A204.1 (cell line): Measurements from ENCODE around the gene WDR62.
"Not testable (repeated sequence)": the region's sequence is repeated elsewhere in the genome, so short reads cannot be mapped to it uniquely, and the experiment has no call there.

Experiments
- FAIRE-seq: peaks from 2 replicates; lab custom pipeline; 2012; peaks lifted over from hg19 to GRCh38; lab: Jason Lieb, UNC

Gene WDR62

DNA sequence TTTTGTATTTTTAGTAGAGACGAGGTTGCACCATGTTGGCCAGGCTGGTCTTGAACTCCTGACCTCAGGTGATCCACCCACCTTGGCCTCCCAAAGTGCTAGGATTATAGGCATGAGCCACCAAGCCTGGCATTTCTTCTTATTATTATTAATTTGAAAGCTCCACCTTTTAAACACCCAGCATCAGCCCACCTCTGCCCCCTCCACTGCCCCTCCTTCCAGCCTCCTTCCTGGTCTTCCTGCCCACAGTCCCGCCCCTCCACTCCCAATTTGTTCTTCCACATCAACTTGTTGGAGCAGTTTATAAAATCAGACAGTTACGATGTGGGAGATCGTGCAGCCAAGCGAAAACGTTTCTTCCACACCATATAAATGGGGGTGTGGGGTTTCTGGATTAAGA lies 14.2 kb upstream of the WDR62 start:
- FAIRE-seq: no peak

DNA sequence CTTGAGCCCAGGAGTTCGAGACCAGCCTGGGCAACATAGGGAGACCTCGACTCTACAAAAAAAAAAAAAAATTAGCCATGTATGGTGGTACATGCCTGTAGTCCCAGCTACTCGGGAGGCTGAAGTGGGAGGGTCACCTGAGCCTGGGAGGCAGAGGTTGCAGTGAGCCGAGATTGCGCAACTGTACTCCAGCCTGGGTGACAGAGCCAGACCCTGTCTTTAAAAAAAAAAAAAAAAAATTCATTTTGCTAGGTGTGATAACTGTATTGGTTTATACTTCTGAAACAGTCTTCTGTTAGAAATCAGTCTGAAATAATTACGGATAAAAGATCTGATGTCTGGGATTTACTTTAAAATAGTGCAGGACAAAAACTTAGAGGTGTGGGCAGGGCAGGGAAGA lies 13.6 kb upstream of the WDR62 start:
- not testable (repeated sequence) for FAIRE-seq

DNA sequence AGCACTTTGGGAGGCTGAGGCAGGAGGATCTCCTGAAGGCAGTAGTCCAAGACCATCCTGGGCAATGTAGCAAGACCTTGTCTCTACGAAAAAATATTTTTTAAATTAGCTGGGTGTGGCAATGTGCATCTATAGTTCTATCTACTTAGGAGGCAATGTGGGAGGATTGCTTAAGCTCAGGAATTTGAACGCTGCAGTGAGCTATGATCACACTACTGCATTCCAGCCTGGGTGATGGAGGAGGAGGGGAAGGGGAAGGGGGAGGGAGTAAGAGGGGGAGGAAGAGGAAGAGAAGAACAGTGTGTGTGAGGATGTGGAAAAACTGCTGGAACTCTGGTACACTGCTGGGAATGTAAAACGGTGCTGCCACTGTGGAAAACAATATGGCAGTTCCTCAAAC lies 12.9 kb upstream of the WDR62 start:
- no peak for FAIRE-seq

DNA sequence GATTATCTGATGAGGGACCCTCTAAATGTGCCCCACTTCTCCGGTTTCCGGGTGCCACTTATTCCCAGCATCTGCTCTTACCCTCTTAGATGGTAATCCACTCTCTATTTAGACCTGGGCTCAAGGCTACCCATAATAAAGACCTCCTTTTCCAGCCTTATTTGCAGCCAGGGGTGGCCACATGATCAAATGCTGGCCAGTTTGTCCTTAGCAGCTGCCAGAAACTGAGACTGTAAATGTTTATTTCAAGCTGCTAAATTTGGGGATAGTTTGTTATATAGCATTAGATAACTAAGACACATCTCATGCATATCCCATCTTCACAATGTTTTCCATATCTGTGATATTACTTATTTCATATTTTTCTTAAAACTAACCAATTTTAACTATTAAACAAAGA lies 10.7 kb upstream of the WDR62 start:
- FAIRE-seq: no peak

DNA sequence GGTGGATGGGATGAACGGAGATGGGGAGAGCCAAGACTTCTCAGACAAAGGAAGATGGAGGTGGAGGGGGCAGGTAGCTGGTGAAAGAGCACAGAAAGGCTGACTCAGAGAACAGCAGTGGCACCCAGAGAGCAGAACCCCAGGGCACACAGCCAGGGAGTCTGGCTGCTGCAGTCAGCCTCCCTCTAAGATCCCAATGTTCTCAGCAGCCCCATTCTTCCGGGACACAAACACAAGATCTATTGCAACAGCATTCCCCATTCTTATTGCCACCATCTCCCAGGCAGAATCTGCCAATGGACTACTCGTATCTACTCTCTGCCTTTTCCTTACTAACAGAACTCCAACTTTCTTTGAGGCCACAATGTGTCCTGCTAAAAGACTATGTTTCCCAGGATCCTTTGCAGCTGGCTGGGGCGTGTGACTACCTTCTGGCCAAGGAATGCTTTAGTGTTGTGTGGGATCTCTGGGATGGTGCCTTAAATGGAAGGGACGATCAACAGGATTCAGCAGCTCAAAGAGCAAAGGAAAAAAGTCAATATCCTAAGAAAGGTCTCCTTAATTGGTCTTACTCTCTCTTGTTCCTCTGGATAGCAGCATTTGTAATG lies 8.2 kb upstream of the WDR62 start:
- no peak for FAIRE-seq

DNA sequence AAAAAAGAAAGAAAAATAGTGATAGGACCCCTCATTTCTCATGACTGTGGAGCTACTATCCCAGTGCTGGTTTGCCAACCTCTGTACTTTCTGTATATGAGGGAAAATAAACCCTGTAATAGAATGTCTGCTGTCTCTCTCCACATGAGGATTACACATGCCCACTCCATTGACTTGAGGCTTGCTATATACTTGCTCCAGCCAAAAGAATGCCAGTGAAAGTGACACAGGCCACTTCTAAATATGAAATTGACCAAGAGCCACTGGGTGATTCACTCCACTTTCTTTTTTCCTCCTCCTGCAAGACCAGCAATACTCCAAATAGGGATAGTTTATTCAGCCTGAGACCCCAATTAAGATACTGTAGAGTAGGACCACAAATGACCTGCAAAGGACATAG lies 6.9 kb upstream of the WDR62 start:
- FAIRE-seq: no peak

DNA sequence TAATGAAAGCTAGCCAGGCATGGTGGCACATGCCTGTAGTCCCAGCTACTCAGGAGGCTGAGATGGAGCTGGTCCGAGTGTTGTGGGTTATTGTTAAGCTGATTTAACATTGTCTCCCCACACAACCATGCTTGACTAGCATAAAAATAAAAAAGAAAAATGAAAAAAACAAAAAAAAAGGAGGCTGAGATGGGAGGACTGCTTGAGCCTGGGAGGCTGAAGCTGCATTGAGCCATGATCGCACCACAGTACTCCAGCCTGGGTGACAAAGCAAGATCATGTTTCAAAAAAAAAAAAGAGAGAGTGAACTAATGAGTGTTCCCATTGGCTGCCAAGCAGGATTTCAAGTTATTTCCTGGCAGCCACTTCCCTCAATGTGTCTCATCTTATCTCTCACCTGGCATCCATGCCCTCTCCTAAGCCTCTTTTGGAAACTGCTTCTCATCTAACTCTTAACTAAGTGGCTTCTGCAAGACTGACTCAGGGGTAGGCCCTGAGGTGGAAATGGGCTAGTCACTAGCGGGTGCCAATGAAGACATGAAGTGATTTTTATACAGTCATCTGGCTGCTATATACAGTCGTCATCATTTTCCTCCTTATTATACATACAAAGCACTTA lies 5.5 kb upstream of the WDR62 start:
- FAIRE-seq: no peak

DNA sequence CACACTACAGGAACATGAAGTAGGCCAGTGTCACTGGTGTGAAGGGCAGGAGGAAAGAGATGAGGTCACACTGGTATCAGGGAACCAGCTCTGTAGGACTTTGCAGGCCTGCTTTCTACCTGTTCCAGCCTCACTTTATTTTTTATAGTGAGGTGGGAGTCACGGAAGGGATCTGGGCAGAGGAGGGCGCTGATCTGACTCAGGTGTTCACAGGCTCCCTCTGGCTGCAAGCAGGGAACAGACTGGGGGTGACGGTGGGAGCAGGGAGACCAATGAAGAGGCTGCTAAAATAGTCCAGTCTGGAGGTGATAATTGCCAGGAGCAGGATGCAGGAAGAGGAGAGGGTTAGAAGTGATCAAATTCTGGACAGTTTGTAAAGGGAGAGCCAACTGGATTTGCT lies 3.5 kb upstream of the WDR62 start:
- no peak for FAIRE-seq

DNA sequence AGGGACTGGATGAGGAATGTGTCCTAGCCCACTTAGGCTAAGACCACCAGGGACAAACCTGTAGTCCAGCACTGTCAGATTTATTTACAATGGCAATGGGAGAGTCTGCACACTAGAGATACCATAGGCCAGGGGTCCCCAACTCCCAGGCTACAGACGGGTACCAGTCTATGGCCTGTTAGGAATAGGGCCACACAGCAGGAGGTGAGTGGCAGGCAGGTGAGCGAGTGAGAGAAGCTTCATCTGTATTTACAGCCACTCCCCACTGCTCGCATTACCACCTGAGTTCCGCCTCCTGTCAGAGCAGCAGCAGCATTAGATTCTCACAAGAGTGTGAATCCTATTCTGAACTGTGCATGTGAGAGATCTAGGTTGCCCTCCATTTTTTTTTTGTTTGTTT lies 3.1 kb upstream of the WDR62 start:
- FAIRE-seq: no peak

DNA sequence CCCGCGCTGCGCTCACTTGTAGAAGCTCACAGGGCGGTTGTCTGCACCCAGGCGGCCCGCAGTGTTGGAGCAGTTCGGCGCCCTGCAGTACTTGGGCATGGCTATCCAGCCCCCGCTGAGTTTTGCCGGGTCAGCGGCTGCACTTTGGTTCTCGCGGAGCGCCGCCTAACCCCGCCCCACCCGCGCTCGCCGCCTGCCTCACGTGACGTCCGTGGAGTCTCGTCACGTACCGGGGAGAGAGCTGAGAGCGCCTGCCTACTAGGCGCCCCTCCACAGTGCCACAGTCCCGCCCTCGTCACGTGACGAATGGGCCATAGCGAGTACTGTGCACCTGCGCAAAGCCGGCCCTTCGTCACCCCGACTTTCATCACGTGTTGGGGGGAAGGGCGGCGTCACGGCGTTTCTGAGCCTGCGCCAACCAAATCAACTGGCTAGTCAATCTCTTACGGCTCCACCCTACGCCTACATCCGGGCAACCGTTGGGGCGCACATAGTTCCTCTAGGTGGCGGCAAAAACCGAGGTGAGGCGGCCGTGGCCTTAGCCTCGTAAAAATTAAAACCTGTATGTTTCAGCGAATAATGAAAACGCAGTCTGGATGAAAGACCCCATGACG lies 471 bp upstream of the WDR62 start, which contains the start of gene THAP8:
THAP8 (minus strand) TSS at position 167 of the 614 bp plus-strand sequence; CDS start at position 99, 68 bp downstream.
- FAIRE-seq: peak; percentile 90

DNA sequence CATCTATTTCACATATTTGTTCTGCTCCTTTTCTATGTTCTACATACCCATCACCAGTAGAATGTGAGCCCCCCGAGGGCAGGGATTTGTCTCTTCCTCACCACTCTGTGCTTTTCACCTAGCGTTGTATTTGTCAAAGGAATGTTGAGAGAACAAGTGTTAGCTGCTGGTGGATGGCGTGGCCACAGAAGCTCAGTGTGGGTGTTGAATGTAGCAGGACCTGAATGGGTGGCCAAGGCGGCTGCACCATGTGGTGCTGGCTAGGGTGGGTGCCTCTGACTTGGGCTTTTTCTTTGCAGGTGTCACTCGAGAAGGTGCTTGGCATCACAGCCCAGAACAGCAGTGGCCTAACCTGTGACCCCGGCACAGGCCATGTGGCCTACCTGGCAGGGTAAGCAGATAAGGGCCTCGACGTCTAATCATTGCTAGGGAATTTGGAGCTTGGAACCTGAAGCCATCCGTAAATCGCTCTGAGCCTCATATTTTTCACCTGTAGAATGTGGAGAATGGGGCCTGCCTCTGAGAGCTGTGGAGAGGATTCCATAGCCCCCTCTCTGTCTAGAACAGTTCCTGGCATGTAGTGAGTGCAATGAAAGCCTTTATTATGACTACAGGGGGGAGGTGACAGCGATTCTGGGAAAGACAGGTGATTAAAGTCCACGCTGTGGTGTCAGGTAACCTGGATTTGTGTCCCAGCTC lies 3.9 kb downstream of the WDR62 start:
- FAIRE-seq: no peak

DNA sequence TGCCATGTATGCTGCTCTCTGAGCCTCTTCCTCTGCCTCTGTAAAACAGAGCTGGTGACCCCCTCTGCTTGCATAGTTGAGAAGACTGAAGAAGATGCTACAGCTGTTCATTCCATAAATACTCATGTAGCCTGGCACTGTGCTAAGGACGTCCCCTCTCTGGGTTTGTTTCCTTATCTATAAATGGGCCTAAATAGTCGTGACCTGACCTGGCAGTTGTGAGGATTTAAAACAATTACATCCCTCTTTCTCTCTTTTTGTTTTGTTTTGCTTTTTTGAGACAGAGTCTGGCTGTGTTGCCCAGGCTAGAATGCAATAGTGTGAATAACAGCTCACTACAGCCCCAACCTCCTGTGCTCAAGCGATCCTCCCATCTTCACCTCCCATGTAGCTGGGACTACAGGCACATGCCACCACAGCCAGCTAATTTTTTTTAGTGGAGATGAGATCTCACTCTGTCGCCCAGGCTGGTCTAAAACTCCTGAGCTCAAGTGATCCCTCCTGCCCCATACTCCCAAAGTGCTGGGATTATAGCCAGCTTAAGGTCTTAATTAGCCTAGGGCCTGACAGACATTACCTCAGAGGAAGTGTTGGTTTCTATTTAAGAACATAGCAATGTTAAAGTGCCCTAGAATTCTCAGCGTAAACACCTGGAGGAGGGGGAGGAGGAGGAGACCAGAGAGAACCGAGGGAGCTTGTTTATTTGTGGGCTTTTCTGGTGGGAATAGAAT lies 4.6 kb downstream of the WDR62 start:
- FAIRE-seq: no peak

DNA sequence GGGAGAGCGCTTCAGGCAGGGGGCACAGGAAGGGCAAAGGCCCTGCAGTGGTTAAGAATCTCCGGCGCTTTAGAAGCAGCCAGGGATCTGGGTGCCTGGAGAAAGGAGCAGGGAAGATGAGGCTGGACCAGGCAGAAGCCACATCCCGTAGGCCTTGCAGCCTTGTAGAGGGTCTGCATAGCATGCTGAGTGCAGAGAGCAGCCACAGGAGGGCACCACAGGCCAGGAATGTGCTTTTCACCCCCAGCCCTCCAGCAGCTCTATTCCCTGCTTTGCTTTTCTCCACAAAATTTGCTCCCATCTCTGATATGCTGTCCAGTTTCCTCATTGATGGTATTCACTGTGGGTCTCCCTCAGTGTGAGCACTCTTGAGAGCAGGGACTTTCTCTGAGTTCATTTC lies 5.7 kb downstream of the WDR62 start:
- no peak for FAIRE-seq

DNA sequence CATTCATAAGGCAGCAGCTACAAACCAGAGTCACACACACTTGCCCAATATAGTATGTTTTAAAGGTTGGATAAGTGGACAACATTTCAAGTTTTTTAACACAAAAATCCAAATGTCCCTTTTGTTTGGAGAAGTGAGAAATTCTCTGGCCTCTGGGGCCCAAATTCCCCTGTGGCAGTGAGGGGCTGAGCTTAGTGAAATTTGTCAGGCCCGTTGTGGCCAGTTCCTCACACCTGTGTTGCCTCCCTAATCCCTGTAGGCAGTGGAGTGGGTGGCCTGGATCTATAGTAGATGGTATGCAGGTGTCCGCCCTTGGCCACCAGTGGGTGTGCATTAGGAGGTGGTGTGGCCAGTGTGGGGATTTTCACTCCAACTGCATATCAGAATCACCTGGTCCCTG lies 6.7 kb downstream of the WDR62 start:
- no peak for FAIRE-seq

DNA sequence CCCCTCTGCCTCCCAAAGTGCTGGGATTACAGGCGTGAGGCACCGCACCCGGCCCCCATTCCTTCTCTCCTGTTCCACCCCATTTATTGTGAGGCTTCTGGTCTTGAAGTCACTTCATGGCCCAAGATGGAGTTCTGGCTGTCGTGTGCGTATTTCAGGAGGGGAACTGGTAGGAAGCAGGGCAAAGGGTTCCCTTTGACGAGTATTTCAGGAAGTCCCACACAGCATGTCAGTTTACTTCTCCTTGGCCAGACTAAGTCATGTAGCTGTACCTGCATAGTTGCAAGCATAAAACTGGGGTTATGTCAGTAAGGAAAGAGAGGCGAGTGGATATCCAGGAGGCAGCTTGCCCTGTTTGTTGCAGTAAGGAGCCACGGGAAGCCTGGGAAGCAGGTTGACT lies 10.1 kb downstream of the WDR62 start:
- FAIRE-seq: no peak

DNA sequence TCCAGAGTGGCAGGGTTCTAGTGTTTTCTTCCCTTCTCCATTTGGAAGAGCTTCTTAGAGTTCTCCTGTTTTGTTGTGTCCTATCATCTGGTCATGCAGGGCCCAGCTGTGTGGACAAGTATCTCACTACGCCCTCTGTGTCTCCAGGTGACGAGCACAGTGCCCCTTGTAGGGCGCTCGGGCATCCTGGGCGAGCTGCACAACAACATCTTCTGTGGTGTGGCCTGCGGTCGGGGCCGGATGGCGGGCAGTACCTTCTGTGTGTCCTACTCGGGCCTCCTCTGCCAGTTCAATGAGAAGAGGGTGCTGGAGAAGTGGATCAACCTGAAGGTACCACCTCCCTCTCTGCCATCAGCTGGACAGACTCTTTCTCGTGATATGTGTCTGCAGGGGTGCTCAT lies 13.0 kb downstream of the WDR62 start:
- FAIRE-seq: no peak

DNA sequence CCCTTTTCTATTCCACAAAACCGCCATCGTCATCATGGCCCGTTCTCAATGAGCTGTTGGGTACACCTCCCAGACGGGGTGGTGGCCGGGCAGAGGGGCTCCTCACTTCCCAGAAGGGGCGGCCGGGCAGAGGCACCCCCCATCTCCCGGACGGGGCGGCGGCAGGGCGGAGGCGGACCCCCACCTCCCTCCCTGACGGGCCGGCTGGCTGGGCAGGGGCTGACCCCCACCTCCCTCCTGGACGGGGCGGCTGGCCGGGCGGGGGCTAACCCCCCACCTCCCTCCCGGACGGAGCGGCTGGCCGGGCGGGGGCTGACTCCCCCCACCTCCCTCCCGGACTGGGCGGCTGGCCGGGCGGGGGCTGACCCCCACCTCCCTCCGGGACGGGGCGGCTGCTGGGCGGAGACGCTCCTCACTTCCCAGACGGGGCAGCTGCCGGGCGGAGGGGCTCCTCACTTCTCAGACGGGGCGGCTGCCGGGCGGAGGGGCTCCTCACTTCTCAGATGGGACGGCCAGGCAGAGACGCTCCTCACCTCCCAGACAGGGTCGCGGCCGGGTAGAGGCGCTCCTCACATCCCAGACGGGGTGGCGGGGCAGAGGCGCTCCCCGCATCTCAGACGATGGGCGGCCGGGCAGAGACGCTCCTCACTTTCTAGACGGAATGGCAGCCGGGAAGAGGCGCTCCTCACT lies 14.3 kb downstream of the WDR62 start:
- not testable (repeated sequence) for FAIRE-seq

DNA sequence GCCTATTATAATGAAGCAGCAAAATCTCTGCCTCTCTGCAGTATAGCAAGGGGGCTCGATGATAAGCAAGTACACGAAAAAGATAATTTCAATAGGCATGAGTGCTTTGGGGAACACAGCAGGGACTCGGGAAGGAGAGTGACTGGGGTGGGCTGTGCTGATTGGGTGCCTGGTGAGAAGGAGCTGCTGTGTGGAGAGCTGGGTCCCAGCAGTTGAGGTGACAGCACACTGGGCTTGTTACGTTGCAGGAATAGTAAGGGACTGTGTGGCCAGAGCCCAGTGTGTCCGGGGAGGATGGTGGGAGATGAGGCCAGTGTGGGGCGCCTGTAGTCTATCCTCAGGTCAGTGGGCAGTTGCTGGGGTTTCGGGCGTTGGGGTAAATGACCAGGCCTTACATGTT lies 17.4 kb downstream of the WDR62 start:
- no peak for FAIRE-seq

DNA sequence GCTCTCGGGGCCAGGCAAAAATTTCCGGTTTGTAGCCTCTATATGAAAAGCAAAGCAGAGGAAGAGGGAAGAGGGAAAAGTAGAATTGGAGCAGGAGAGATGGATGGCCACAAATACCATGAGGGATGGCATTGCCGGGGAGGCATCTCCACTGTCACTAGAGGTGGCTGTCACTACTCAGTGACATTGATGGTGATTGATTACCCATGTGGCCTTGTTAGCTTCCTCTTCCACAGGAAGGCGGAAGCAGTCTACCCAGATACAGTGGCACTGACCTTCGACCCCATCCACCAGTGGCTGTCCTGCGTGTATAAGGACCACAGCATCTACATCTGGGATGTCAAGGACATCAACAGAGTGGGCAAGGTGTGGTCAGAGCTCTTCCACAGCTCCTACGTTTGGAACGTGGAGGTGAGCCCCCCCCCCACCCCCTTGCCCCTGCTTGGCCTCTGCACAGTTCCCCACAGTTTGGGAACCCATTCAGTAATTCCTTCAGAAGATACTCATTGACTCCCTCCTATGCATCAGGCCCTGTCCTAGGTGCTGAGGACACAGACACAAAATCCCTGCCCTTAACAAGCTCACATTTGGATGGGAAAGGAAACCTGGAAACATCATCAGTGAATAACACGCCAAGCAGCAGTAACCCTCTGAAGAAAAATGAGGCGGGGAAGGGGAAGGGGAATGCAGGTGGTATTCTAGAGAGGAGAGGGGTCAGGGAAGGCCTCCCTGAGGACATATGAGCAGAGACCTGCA lies 18.6 kb downstream of the WDR62 start:
- FAIRE-seq: no peak

DNA sequence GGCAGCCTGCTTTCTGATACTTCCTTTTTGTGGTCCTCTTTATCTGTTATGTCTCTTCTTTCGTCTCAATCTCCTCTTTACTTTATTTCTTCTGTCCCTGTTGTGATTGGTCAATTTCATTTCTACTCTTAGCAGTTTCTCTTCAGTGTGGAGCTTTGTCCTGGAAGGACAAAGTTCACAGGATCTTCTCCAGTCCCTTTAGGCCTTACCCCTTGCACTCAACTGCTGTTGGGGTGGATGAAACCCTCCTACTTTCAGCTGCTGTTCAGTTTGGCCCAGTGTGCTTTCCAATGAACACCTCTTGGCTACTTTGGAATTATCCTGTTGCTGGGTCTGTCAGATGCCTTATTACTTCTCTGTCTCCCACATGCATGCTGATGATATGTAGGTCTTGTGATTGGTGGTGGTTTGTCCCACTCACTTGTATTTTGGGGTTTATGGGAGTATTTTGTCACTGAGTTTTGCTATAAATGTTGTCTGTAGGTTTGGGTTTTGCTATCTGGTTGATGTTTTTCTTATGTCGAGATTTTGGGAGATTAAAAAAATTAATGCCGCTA lies 24.8 kb downstream of the WDR62 start:
- no peak for FAIRE-seq

DNA sequence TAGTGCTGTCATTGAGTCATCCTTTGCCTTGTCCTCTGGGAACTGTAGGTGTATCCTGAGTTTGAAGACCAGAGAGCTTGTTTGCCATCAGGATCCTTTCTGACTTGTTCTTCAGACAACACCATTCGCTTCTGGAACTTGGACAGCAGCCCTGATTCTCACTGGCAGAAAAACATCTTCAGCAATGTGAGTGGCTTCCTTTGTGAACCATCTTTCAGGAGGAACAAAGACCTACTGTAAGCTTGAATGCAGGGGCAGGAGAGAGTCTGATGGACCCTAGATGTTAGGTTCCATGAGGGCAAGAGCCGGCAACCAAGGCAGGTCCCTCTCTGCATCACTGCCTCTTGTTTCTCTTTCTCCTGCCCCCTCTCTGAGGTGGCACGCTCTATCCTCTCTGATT lies 26.7 kb downstream of the WDR62 start:
- no peak for FAIRE-seq
